Activated CD4-positive, CD25-positive, alpha-beta regulatory T cell treated with anti-CD3 and anti-CD28 coated beads, Interleukin-2, amount 50 U/mL, for 72 hours (primary cell): ENCODE measurements around the gene ACVR1.
"Not testable (repeated sequence)": the region's sequence is repeated elsewhere in the genome, so short reads cannot be mapped to it uniquely, and the experiment has no call there.

Source experiments
- DNase-seq: peaks from one replicate; pipeline ENCODE4 v3.0.0; 2021

ACVR1 gene

GRCh38 chr2:157786663-157787363 is 89.3 kb downstream of the ACVR1 start:
- DNase-seq = no peak

- no peak for DNase-seq
Measured at GRCh38 chr2:157785866-157786662, 90.1 kb downstream of the ACVR1 start.

- DNase-seq = no peak
Measured at GRCh38 chr2:157785200-157785599, 90.9 kb downstream of the ACVR1 start.

GRCh38 chr2:157784823-157785175 is 91.3 kb downstream of the ACVR1 start:
- DNase-seq = no peak

- no peak for DNase-seq
Measured at GRCh38 chr2:157784169-157784822, 91.8 kb downstream of the ACVR1 start.

GRCh38 chr2:157783245-157783644 is 92.9 kb downstream of the ACVR1 start:
- no peak for DNase-seq

- no peak for DNase-seq
Measured at GRCh38 chr2:157782057-157782845, 93.9 kb downstream of the ACVR1 start.

DNA sequence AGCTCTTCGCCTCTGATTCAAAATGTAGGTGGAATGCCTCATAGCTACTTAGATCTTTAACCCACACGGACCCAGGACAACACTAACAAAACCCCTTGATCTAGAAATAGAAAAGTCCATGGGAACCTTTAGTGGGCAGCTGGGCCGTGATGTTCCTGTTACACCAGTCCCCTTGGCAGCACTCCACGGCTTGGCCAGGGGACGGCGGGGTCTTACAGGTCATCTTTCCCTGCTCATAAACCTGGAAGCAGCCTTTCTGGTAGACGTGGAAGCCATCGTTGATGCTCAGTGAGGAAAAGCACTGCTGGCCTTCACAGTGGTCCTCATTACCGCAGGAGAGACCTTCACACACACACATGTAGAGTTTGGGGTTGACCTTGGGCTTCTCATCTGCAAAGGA is 95.9 kb downstream of the ACVR1 start:
- no peak for DNase-seq

DNA sequence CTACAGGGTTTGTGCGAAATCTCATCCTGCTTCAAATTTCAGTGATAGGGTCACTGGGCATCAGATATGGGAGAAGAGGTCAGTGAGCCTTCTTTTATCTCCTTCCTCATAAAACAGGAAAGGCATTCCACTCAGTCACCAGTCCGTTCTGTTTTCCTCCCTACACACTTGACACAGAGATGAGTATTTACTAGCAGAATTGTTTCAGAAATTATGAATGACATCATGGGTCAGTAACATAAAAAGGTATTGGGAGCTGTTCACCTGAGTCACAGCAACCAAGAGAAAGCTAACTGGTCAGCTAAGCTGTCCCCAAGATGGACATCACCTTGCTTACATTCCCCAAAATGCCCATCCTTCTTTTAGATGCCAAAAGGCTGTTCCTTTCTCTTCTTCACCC is 96.3 kb downstream of the ACVR1 start:
- DNase-seq = no peak

- no peak for DNase-seq
Measured at GRCh38 chr2:157777427-157777826, 98.7 kb downstream of the ACVR1 start.

GRCh38 chr2:157771234-157771633 is 104.9 kb downstream of the ACVR1 start:
- DNase-seq = no peak

DNA sequence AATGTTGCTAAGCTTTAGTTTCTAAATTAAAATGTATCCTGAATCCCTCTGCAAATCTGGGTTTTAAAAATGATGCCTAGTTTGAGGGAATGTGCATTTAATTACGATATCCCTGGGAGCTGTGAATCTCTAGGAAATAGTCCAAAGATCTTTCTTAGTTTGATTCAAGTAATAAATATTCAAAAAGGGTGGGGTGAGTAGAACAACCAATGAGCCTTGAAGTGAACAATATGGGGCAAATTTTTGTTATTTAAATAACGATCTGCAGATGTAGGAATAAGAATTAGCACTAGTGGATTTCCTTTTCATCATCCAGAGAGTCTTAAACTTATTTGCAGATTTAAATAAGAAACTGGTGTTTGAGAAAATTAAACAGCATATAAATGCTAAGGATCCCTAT is 106.3 kb downstream of the ACVR1 start:
- no peak for DNase-seq

GRCh38 chr2:157764386-157764785 is 111.7 kb downstream of the ACVR1 start:
- no peak for DNase-seq

DNA sequence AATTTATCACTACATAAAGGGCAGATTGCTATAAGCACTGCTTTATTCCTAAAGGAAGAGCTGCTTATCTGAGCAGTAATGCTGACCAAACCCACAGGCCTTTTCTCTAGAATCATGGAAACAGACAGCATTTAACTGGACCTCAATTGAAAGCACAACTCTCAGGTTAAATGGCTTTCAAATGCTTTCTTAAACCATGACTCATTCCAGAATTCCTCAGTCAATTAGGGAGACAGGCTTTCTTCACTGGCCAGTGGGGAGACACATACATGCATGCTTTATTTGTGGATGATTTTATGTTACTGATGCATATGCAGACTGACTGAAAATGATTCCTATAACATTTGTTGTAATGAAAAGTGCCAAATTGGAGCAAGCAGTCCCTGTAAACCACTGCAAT is 114.6 kb downstream of the ACVR1 start:
- no peak for DNase-seq

- no peak for DNase-seq
Measured at GRCh38 chr2:157760949-157761348, 115.2 kb downstream of the ACVR1 start.

DNA sequence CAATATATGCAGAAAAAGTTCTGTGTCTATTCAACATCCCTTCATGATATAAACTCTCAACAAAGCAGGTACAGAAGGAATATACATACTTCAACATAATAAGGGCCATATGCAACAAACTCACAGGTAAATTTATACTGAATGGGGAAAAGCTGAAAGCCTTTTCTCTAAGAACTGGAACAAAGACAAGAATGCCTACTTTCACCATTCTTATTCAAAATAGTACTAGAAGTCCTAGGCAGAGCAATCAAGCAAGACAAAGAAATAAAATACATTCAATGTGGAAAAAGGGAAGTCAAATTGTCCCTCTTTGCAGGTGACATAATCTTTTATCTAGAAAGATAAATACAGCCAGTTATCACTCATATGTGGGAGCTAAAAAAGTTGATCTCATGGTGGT is 116.3 kb downstream of the ACVR1 start:
- DNase-seq = no peak

DNA sequence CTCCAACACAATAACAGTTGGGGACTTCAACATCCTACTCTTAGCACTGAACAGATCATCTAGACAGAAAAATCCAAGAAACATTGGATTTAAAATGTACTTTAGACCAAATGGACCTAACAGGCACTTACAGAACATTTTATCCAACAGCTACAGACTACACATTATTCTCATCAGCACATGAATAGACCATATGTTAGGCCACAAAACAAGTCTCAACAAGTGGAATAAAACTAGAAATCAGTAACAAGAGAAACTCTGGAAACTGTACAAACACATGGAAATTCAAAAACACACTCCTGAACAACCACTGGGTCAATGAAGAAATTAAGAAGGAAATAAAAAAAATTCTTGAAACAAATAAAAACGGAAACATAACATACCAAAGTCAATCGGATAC is 117.5 kb downstream of the ACVR1 start:
- DNase-seq = no peak

- no peak for DNase-seq
Measured at GRCh38 chr2:157757500-157757899, 118.6 kb downstream of the ACVR1 start.

DNA sequence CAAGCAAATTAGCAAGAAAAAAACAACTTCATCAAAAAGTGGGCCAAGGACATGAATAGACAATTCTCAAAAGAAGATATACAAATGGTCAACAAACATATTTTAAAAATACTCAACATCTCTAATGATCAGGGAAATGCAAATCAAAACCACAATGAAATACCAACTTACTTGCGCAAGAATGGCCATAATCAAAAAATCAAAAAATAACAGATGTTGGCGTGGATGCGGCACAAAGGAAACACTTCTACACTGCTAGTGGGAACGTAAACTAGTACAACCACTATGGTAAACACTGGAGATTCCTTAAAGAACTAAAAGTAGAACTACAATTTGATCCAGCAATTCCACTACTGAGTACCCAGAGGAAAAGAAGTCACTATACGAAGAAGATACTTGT is 119.7 kb downstream of the ACVR1 start:
- not testable (repeated sequence) for DNase-seq

DNA sequence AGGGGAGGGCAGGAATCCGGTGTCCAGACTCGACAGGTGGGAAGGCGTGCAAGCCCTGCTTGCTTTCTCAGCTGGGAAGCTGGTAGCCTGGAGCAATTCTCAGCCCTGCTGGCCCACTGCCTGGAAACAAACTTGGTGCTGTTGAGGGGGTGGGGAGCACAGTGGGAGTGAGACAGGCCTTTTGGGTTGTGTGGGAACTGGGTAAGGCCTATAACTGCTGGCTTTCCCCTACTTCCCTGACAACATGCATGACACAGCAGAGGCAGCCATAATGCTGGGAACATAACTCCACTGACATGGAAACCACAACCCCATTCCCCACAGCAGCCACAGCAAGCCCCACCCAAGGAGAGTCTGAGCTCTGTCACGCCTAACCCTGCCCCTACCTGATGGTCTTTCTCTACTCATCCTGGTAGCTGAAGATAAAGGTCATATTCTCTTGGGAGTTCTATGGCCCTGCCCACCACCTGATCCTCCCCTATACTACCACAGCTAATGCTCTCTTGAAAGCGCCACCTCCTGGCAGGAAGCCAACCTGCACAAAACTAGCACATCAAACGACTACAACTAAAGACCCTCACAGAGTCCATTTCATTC is 124.6 kb downstream of the ACVR1 start:
- no peak for DNase-seq

DNA sequence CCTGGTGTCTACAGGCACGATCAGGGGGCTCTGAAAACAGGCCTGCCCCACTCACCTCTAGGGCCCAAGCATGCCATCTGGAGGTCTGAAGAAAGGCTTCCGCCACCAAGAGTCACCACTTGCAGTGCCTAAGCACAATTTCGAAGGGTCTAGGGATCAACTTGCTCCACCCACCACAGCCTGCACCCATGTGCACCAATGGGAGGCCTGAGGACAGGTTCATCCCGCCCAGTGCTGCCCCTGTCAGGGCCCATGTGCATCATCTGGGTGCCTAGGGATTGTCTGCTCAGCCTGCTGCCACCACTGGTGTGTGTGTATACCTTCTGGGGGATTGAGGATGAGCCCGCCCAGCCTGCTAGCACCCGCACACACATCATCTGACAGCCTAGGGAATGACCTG is 126.4 kb downstream of the ACVR1 start:
- DNase-seq = no peak

GRCh38 chr2:157748371-157749142 is 127.6 kb downstream of the ACVR1 start:
- no peak for DNase-seq
